ENCODE measurements around the gene CPXM1. TPM values are rescaled to one million over a fixed set of nuclear protein-coding genes. Genes with fewer than 3 reads are reported as not detected.

CPXM1 gene
- total RNA-seq, 1 experiment from 2014 or later, result not detected

DNA sequence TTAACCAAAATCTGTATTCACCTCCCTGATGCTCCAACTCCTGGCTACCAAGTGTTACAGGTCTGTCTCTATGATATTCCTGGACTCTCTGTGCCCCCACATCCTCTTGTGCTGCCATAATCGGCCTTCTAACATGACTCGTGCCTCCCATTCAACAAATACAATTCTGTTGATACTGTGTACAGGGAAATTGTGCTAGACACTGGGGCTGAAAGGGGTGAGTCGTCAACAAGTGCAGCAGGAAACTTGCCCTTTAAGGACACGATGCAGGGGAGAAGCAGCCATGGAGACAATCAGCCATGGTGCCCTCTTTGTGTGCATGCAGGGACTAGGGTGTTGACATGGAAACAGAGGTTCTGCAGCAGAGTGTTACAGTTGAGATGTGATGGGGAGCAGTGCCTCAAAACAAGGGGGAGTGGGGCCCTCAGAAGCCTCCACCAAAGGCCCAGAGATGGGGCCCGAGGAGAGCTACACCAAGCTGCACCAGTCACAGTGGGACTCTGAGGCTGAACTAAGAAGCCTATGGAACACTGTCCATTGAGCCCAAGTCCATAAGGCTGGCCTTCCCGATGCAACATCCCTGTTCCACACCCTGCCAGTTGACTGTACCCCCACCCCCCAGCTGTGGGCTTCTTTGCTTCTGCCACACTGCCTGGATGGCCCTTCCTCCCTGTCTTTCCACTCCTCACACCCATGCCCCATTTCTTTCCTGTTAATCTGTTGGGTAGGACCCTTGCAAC, 37.0 kb upstream of the CPXM1 start:
- H3K27ac ChIP-seq (ENCODE audit: low read length), result no peak overlapping the region
- no peak overlapping the region for H2AFZ ChIP-seq (ENCODE audit: low read length)
- no peaks in the 10 kb centered on the region for H3F3A ChIP-seq (ENCODE audit: low read length, unreplicated experiment)
- DNase-seq, result no peak
- no peak overlapping the region for H3K4me3 ChIP-seq (ENCODE audit: low read length)
- no peak overlapping the region for H3K4me2 ChIP-seq (ENCODE audit: low read length)
- H3K9me3 ChIP-seq (ENCODE audit: low read length), result no peaks in the 10 kb centered on the region
- ChIA-PET CTCF (no interaction called here), POLR2A (ENCODE audit: unreplicated experiment) (no interaction called here)
- BruUV-seq (replicated peaks), result no TSS peak
- H3K9ac ChIP-seq (ENCODE audit: low read length), result no peak overlapping the region
- no peak for TF ChIP-seq EZH2 (IDR thresholded peaks at IDR 0.05; ENCODE audit: low read length, unreplicated experiment)
- no peak for TF ChIP-seq EZH2phosphoT487 (IDR thresholded peaks at IDR 0.05; ENCODE audit: borderline replicate concordance, low read length)
- no peak for TF ChIP-seq CTCF (conservative IDR thresholded peaks at IDR 0.05; ENCODE audit: low read depth, low read length)
- H3K4me1 ChIP-seq (ENCODE audit: insufficient read depth, low read length), result peaks cover 20% of the 10 kb centered on the region
- no peak for ATAC-seq
- no peaks in the 10 kb centered on the region for H3K9me2 ChIP-seq (replicated peaks; ENCODE audit: low read length)
- no peaks in the 10 kb centered on the region for H3K36me3 ChIP-seq (ENCODE audit: low read depth, low read length)
- H3K79me2 ChIP-seq (ENCODE audit: low read length), result peaks cover 26% of the 10 kb centered on the region
- no peaks in the 10 kb centered on the region for H4K20me1 ChIP-seq (ENCODE audit: low read length)
- no peaks in the 10 kb centered on the region for H3K27me3 ChIP-seq (ENCODE audit: low read length)
- intact Hi-C loops (cut with micrococcal nuclease), result no loop called here

DNA sequence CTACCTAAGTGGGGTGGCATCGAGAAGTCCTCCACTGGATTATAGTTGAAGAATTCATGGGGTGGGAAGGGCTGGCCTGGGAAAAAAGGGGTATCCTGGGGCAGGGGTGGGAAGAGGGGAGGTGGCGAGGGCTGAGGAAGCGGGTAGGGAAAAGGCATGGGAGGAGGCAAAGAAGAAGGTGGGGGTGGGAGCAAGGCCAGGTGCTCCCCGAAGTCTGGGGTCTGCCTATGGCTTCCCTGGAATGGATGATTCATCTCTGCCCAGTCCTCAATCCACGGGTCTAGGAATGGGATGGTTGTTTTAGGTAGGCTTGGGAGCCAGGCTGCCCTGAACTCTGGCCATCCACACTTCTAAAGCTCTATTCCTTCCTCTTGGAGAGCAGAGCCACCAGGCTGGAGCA, 35.6 kb upstream of the CPXM1 start:
- no TSS peak for BruUV-seq (replicated peaks)
- Histone ChIP-seq H3K4me1 (ENCODE audit: insufficient read depth, low read length) (peaks cover 23% of the 10 kb centered on the region), H3K79me2 (ENCODE audit: low read length) (peaks cover 16% of the 10 kb centered on the region), H3K4me2 (ENCODE audit: low read length) (no peak overlapping the region), H3F3A (ENCODE audit: low read length, unreplicated experiment) (no peaks in the 10 kb centered on the region), H4K20me1 (ENCODE audit: low read length) (no peaks in the 10 kb centered on the region), H3K9me2 (replicated peaks; ENCODE audit: low read length) (no peaks in the 10 kb centered on the region), H2AFZ (ENCODE audit: low read length) (no peak overlapping the region), H3K27me3 (ENCODE audit: low read length) (no peaks in the 10 kb centered on the region), H3K36me3 (ENCODE audit: low read depth, low read length) (no peaks in the 10 kb centered on the region), H3K4me3 (ENCODE audit: low read length) (no peak overlapping the region), H3K27ac (ENCODE audit: low read length) (no peak overlapping the region), H3K9ac (ENCODE audit: low read length) (no peak overlapping the region), H3K9me3 (ENCODE audit: low read length) (no peaks in the 10 kb centered on the region)
- intact Hi-C loops (cut with micrococcal nuclease), result no loop called here
- POLR2A ChIA-PET (ENCODE audit: unreplicated experiment), result no interaction called here
- CTCF ChIA-PET, result no interaction called here
- no peak for TF ChIP-seq EZH2 (IDR thresholded peaks at IDR 0.05; ENCODE audit: low read length, unreplicated experiment)
- no peak for TF ChIP-seq EZH2phosphoT487 (IDR thresholded peaks at IDR 0.05; ENCODE audit: borderline replicate concordance, low read length)
- no peak for TF ChIP-seq CTCF (conservative IDR thresholded peaks at IDR 0.05; ENCODE audit: low read depth, low read length)
- DNase-seq (no peak), ATAC-seq (no peak)

- intact Hi-C loops (cut with micrococcal nuclease), result no loop called here
- TF ChIP-seq EZH2 (IDR thresholded peaks at IDR 0.05; ENCODE audit: low read length, unreplicated experiment) (no peak), EZH2phosphoT487 (IDR thresholded peaks at IDR 0.05; ENCODE audit: borderline replicate concordance, low read length) (no peak), CTCF (conservative IDR thresholded peaks at IDR 0.05; ENCODE audit: low read depth, low read length) (no peak)
- Histone ChIP-seq H2AFZ (ENCODE audit: low read length) (no peak overlapping the region), H3F3A (ENCODE audit: low read length, unreplicated experiment) (no peaks in the 10 kb centered on the region), H3K9me2 (replicated peaks; ENCODE audit: low read length) (no peaks in the 10 kb centered on the region), H3K9me3 (ENCODE audit: low read length) (no peaks in the 10 kb centered on the region), H4K20me1 (ENCODE audit: low read length) (no peaks in the 10 kb centered on the region), H3K27me3 (ENCODE audit: low read length) (no peaks in the 10 kb centered on the region), H3K9ac (ENCODE audit: low read length) (no peak overlapping the region), H3K27ac (ENCODE audit: low read length) (no peak overlapping the region), H3K79me2 (ENCODE audit: low read length) (peaks cover 13% of the 10 kb centered on the region), H3K36me3 (ENCODE audit: low read depth, low read length) (no peaks in the 10 kb centered on the region), H3K4me3 (ENCODE audit: low read length) (no peak overlapping the region), H3K4me2 (ENCODE audit: low read length) (no peak overlapping the region), H3K4me1 (ENCODE audit: insufficient read depth, low read length) (peaks cover 23% of the 10 kb centered on the region)
- DNase-seq (no peak), ATAC-seq (no peak)
- ChIA-PET CTCF (no interaction called here), POLR2A (ENCODE audit: unreplicated experiment) (no interaction called here)
- BruUV-seq (replicated peaks), result no TSS peak
Measured at GRCh38 chr20:2835331-2835796, 34.9 kb upstream of the CPXM1 start.
